ENCODE measurements around the gene NEK1. TPM values are rescaled to one million over a fixed set of nuclear protein-coding genes. Genes with fewer than 3 reads are reported as not detected.

Gene NEK1
- total and polyA plus RNA-seq, 2 of the 8 experiments (the other 6 are each of a cell fraction or from before 2014, with no cell fraction given): 3.9 to 11.7 TPM

- no peak for FAIRE-seq
- H4K5ac ChIP-seq (ENCODE audit: insufficient read length, low read depth, low read length): no peak overlapping the region
- TF ChIP-seq SP4 (IDR thresholded peaks at IDR 0.05; ENCODE audit: low read length) (no peak), JUN (IDR thresholded peaks at IDR 0.05; ENCODE audit: low read depth, low read length) (no peak), CBX8 (IDR thresholded peaks at IDR 0.05; ENCODE audit: borderline replicate concordance, low read depth, low read length) (no peak), TAF7 (optimal IDR thresholded peaks at IDR 0.05; ENCODE audit: borderline replicate concordance, low read depth, low read length) (no peak), YY1 (IDR thresholded peaks at IDR 0.05; ENCODE audit: low read depth, low read length) (no peak), CTBP2 (IDR thresholded peaks at IDR 0.05; ENCODE audit: borderline replicate concordance, insufficient read depth, insufficient read length, low read length) (no peak), MAFK (IDR thresholded peaks at IDR 0.05; ENCODE audit: low read depth, low read length) (no peak), CREB1 (IDR thresholded peaks at IDR 0.05) (no peak), SIRT6 (IDR thresholded peaks at IDR 0.05; ENCODE audit: low read length) (no peak), KDM1A (IDR thresholded peaks at IDR 0.05; ENCODE audit: borderline replicate concordance, low read length) (no peak)
- no peak overlapping the region for H3K18ac ChIP-seq (ENCODE audit: extremely low read depth, low read length)
- WGBS, 2 experiments (ENCODE audit: extremely low coverage in 1 of 2, insufficient coverage in 1 of 2, insufficient read length in 1 of 2, insufficient replicate concordance in 2 of 2, low coverage in 1 of 2, low lambda C conversion rate in 2 of 2, missing lambda C conversion rate in 1 of 2): 92% methylated on average over 7 of the region's 7 CpGs; no CpG with 5 or more reads in 1 of the 2 experiments
- no peak overlapping the region for H2BK20ac ChIP-seq (ENCODE audit: low read length)
- H3K4me3 ChIP-seq (ENCODE audit: extremely low read depth in 1 of 4, insufficient read depth in 2 of 4, low read depth in 3 of 4, low read length in 4 of 4): no peak overlapping the region
- H3K36me3 ChIP-seq (ENCODE audit: control insufficient read depth in 2 of 4, insufficient read depth in 4 of 4, low read length in 3 of 4): peaks cover 0 to 6% (median 0%) of the 10 kb centered on the region in 4 experiments; a peak in 2 of 8 replicates
- H3K27ac ChIP-seq (ENCODE audit: low read depth, low read length): no peak overlapping the region
- no peaks in the 10 kb centered on the region for H3K79me2 ChIP-seq (ENCODE audit: control insufficient read depth in 1 of 2, insufficient read depth in 2 of 2, low read length in 2 of 2)
- H2AFZ ChIP-seq (ENCODE audit: low read length): no peak overlapping the region
- no peak overlapping the region for H2BK120ac ChIP-seq (replicated peaks; ENCODE audit: low read depth, low read length)
- H2AK5ac ChIP-seq (ENCODE audit: low read depth, low read length): no peak overlapping the region
- H3K9me3 ChIP-seq (ENCODE audit: insufficient read depth in 2 of 2, low read depth in 1 of 2, low read length in 1 of 2): no peaks in the 10 kb centered on the region
- H2BK12ac ChIP-seq (ENCODE audit: low read depth, low read length): no peak overlapping the region
- no peak overlapping the region for H3K9ac ChIP-seq (replicated peaks in 1 of 4; ENCODE audit: extremely low read depth in 1 of 4, low read depth in 3 of 4, low read length in 3 of 4)
- no peak overlapping the region for H3K4ac ChIP-seq (replicated peaks; ENCODE audit: insufficient read length, low read depth, low read length)
- H3K14ac ChIP-seq (ENCODE audit: insufficient read length): no peak overlapping the region
- H2BK5ac ChIP-seq (ENCODE audit: low read depth, low read length): no peak overlapping the region
- POLR2A ChIA-PET (ENCODE audit: partially characterized antibody): interaction anchor here (0.7 kb wide), 1 partner anchor 29 kb away, joined by 3 read pairs; no protein-coding TSS in a partner anchor
- no peaks in the 10 kb centered on the region for H3K4me1 ChIP-seq (replicated peaks in 1 of 4; ENCODE audit: control insufficient read depth in 3 of 4, insufficient read depth in 4 of 4, low read length in 3 of 4)
- no peaks in the 10 kb centered on the region for H4K20me1 ChIP-seq (replicated peaks in 1 of 2; ENCODE audit: control insufficient read depth in 1 of 2, insufficient read depth in 2 of 2, low read length in 2 of 2)
- no peaks in the 10 kb centered on the region for H3K23me2 ChIP-seq (ENCODE audit: low read depth, low read length)
- H3K56ac ChIP-seq (replicated peaks; ENCODE audit: insufficient read length, low read depth, low read length): no peak overlapping the region
- no peak overlapping the region for H3K4me2 ChIP-seq (ENCODE audit: insufficient read depth in 1 of 2, low read depth in 2 of 2, low read length in 2 of 2)
- CTCF ChIA-PET (ENCODE audit: partially characterized antibody): no interaction called here
- H4K8ac ChIP-seq (ENCODE audit: extremely low read depth, insufficient read depth, low read length): no peak overlapping the region
- no peak overlapping the region for H3K23ac ChIP-seq (ENCODE audit: insufficient read length)
- H4K91ac ChIP-seq (replicated peaks; ENCODE audit: insufficient read length, low read length): no peak overlapping the region
- H3K79me1 ChIP-seq (ENCODE audit: low read depth, low read length): no peaks in the 10 kb centered on the region
- no peak for DNase-seq (ENCODE audit: low read depth in 1 of 2, low spot score in 2 of 2)
- H2BK15ac ChIP-seq (ENCODE audit: low read length): no peak overlapping the region
- H3K27me3 ChIP-seq (replicated peaks in 1 of 4; ENCODE audit: control insufficient read depth in 3 of 4, extremely low read depth in 1 of 4, insufficient read depth in 3 of 4, low read length in 3 of 4): no peaks in the 10 kb centered on the region
These were observed 152.3 kb downstream of the NEK1 start for GRCh38 chr4:169460081-169460480.
